Measurements from ENCODE around the gene SPRR3.
"Not testable (repeated sequence)": the region's sequence is repeated elsewhere in the genome, so short reads cannot be mapped to it uniquely, and the experiment has no call there.

Gene SPRR3

GRCh38 chr1:152986578-152986977, 15.0 kb upstream of the SPRR3 start:
- no peak for DNase-seq

- no peak for DNase-seq
Measured at GRCh38 chr1:152993186-152993585, 8.4 kb upstream of the SPRR3 start.

- DNase-seq, result no peak
Measured at GRCh38 chr1:152995842-152996241, 5.7 kb upstream of the SPRR3 start.

- DNase-seq, result no peak
Measured at GRCh38 chr1:152996633-152997400, 4.7 kb upstream of the SPRR3 start.

- no peak for DNase-seq
Measured at GRCh38 chr1:152997901-152998300, 3.6 kb upstream of the SPRR3 start.

GRCh38 chr1:152998476-152998875, 3.1 kb upstream of the SPRR3 start:
- DNase-seq, result no peak

GRCh38 chr1:152999818-153000217, 1.7 kb upstream of the SPRR3 start:
- no peak for DNase-seq

GRCh38 chr1:153000294-153000693, 1.3 kb upstream of the SPRR3 start:
- DNase-seq, result no peak

GRCh38 chr1:153011235-153011758, 9.7 kb downstream of the SPRR3 start:
- not testable (repeated sequence) for DNase-seq

- not testable (repeated sequence) for DNase-seq
Measured at GRCh38 chr1:153021829-153022228, 20.3 kb downstream of the SPRR3 start.

- not testable (repeated sequence) for DNase-seq
Measured at GRCh38 chr1:153022340-153022739, 20.8 kb downstream of the SPRR3 start.

- no peak for DNase-seq
Measured at GRCh38 chr1:153023109-153023508, 21.6 kb downstream of the SPRR3 start.

- DNase-seq, result no peak
Measured at GRCh38 chr1:153024413-153024812, 22.9 kb downstream of the SPRR3 start.

- DNase-seq, result no peak
Measured at GRCh38 chr1:153025797-153026196, 24.2 kb downstream of the SPRR3 start.

- no peak for DNase-seq
Measured at GRCh38 chr1:153028766-153029165, 27.2 kb downstream of the SPRR3 start.

GRCh38 chr1:153030895-153031294, 29.3 kb downstream of the SPRR3 start, which contains the start of gene SPRR1B:
Gene SPRR1B, plus strand, starts transcription at chr1:153031203. Its CDS starts 1,143 bp downstream, at chr1:153032346.
- DNase-seq, result no peak

- DNase-seq, result no peak
Measured at GRCh38 chr1:153032073-153032472, 30.5 kb downstream of the SPRR3 start.

- DNase-seq, result no peak
Measured at GRCh38 chr1:153032677-153033308, 31.2 kb downstream of the SPRR3 start.

GRCh38 chr1:153035211-153035610, 33.7 kb downstream of the SPRR3 start:
- DNase-seq, result no peak

GRCh38 chr1:153040950-153041631, 39.5 kb downstream of the SPRR3 start, which contains the start of gene SPRR2D:
Gene SPRR2D, minus strand, starts transcription at chr1:153041120. Its CDS starts 774 bp downstream, at chr1:153040346.
- no peak for DNase-seq

- no peak for DNase-seq
Measured at GRCh38 chr1:153049211-153049610, 47.7 kb downstream of the SPRR3 start.

Data from NCI-H1105 treated with DMSO at 0.1 percent for 48 hours (cell line).